HG02763 (cell line): Measurements from ENCODE around the gene C1QTNF8.

Source experiments
- ATAC-seq: cut with Tn5 transposase; IDR thresholded peaks from one replicate; pipeline ENCODE4 v1.9.1; 2021; ENCODE audit warnings: mild to moderate bottlenecking, moderate library complexity; ENCODE audit not compliant: unreplicated experiment

C1QTNF8 gene

GRCh38 chr16:1112506-1113184 lies 16.6 kb upstream of the C1QTNF8 start:
- no peak for ATAC-seq

GRCh38 chr16:1109648-1110047 lies 13.6 kb upstream of the C1QTNF8 start:
- ATAC-seq: no peak

DNA sequence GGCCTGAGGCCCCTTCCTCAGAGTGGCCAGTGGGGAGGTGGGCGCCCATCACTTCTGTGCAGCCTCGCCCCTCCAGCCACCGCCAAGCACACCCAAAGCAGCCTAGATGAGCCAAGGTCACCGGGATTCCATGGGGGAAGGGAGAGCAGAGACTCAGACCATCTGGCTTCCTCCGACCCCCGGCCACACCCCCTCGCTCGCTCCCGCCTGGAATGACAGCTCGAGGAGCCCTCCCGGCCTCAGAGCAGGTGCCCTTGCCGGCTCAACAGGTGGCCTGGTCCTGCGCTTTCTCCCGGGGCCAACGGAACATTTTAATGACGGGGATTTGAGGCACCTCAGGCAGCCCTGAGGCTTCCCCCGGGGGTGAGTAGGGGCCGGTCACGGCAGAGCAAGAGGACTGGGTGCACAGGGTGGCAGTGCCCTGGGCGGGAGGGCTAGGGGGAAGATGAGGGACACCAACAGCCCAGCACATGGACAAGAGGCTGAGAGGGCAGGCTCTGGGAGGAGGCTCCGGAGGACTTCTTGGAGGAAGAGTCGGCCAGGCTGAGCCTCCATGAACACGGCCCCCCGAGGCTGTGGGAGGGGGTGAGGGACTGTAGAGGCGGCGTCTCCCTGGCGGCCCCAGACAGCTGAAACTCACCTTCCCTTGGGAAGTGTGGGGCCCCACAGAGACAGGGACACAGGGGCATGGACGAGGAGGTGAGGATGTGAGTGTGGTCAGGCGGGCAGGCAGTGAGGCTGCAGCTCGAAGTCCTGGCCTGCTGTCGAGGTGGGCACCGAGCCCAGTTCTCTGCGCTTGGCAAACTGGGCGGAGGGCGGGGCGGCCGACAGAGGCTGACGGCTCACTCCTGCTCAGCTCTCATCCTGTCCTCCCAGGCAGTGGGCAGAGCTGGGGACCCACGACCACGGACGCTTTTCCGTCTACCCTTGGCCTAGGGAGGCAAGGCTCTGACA lies 12.5 kb upstream of the C1QTNF8 start:
- ATAC-seq: no peak

DNA sequence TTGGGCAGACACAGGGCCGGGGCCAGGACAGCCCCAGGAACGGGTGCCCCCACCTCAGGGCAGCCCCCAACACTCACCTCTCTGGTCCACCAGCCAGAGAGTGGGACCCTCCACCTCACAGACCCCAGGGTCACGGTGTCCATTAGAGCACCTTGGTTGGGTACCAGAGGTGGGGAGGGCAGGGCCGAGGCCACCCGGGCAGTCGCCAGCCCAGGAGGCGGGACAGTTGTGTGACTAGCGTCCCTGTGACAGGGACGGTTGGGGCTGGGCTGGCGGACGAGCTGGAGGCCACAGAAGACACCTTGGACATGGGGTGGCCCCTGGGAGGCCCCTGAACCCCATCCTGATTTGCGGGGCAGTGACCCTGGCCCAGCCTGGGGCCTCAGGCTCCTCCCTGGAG lies 11.7 kb upstream of the C1QTNF8 start:
- ATAC-seq: no peak

- no peak for ATAC-seq
Observed at GRCh38 chr16:1107141-1107540, 11.1 kb upstream of the C1QTNF8 start.

DNA sequence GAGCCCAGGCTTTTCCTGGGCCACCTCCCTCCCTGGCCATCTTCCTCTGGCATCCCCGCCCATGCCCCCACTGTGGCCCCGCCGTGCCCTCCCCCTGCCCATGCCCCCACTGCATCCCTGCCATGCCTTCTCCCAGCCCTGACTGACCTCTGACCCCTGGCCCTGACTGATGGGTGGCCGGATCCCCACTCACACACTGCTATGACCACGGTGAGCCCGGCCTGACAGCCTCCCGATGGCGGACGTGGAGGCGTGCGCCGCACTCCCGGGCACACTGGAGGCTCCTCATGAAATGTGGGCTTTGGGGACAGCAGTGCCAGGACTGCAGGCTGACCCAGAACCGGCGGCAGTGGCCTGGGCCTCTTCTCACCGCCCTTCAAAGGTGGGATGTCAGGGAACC lies 10.6 kb upstream of the C1QTNF8 start:
- ATAC-seq: no peak

DNA sequence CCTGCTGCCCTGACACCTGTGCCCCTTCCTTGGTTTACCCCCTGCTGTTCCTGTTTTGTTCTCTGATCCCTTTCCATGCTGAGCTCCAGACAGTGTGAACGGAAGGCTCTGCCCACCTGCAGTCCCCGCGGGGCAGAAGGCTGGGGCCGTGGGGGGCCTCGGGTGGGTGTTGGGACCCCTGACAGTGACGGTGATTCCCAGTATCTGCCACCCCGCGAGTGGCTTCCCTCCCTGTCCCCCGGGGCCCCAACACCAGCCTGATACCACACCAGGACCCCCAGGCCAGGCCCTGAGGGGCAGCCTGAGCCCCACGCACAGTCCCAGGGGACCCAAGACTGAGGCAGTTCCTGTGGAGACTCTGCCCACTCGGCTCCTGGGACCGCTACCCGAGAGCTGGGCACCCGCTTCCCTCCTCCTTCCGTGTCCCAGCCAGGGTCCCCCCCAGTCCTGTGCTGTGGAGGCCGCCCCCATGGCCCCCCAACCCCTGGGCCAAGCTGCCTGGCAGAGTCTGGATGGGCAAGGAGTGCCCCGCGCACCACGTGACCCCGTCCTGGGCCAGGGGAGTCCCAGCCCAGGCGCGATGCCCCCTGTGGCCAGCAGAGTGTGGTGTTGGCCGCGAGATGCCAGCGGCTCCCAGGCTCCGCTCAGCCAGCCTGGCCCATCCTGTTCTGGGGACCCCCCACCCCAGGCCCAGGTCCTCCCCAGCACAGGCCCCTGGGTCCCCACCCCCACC lies 10.0 kb upstream of the C1QTNF8 start:
- no peak for ATAC-seq

- no peak for ATAC-seq
Observed at GRCh38 chr16:1103636-1103980, 7.6 kb upstream of the C1QTNF8 start.

- no peak for ATAC-seq
Observed at GRCh38 chr16:1102921-1103635, 7.0 kb upstream of the C1QTNF8 start.

- ATAC-seq: no peak
Observed at GRCh38 chr16:1102333-1102700, 6.3 kb upstream of the C1QTNF8 start.

GRCh38 chr16:1101573-1102332 lies 5.7 kb upstream of the C1QTNF8 start:
- no peak for ATAC-seq

DNA sequence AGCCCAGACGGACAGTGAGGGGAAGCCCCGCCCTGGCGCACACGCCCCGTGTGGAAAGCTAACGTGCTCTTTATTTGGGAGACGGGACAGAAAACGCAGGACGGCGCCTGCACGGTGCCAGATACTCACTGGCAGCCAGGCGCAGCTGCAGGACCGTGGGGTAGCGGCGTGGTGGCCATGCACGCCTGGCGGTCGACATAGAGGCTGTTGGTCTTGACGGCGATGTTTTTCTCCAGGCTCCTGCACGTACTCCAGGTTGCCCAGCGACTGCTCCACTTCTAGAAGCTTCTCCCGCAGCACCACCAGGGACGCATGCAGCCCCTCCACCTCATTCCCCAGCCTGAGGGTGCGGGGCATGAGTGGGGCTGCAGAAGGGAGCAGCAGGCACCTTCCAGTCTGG lies 5.1 kb upstream of the C1QTNF8 start:
- ATAC-seq: no peak

DNA sequence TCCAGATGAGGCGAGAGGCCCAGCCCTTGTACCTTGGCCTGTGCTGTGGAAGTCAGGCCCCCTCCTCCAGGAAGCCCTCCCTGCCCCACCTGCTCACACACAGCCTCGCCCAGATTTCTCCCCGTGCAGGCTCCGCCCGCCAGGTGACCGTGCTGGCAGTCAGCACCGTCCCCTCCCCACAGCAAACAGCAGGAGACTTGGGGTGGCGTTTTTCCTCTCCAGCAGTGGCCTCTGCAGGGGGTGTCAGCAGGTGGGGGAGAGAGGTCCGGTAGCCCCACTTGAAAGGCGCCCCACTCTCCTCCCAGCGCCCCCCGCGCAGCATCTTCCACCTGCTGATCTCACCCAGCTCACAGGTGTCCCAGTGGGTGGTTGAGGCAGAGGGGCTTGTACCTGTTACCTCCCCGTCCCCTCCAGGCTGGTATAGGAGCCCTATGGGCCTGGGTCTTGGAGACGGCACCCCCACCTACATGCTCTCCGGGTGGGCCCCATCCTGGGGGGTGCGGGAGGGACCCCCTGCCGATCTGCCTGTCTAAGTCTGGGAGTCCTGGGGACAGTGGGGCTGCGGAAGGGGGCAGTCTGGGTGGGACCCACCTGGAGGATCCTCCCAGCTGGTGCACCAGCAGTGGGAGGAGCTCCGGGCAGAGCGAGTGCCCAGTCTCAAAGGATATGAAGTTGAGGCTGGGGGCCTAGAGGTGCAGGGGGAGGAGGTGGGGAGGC lies 4.2 kb upstream of the C1QTNF8 start:
- ATAC-seq: no peak

GRCh38 chr16:1099189-1100083 lies 3.4 kb upstream of the C1QTNF8 start:
- ATAC-seq: no peak

GRCh38 chr16:1098266-1098991 lies 2.4 kb upstream of the C1QTNF8 start:
- ATAC-seq: no peak

DNA sequence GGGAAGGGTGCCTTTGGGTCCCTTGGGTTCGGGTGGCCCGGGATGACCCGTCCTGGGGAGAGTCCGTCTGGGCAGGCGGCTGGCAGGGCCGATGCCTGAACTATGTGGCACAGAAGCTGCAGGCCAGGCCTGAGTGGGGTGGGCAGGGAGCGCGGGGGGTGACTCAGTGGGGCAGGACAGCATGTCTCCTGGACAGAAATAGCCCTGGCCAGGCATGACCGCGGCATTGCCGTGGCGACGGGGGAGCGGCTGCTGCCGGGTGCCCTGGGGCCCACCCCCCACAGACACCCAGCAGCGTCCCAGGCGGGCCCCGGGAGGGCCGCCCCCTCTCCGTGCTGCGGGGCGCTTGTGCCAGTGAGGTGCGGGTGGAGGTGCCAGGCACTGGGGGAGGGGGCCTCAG lies 1.8 kb upstream of the C1QTNF8 start:
- no peak for ATAC-seq

DNA sequence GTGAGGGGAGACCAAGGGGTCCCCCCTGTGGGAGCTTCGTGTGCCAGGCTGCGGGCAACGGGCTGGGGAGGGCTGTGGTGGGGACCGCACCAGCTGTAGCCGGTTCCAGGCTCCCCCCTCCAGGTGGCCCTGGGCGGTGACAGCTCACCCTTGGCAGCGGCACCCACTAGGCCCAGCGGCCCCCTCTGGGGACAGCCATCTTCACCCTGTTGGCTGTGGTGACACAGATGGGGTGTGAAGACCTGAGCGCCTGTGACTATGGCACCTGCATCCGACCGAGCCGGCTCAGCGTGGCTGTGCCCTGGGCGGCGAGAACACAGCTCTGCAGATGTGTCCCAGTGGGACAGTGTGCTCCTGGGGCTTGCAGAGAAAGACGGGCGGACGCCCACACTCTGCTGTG lies 1.1 kb upstream of the C1QTNF8 start:
- no peak for ATAC-seq
